ENCODE data around the gene ARMC7. TPM values are rescaled to one million over a fixed set of nuclear protein-coding genes. Genes with fewer than 3 reads are reported as not detected.

ARMC7 gene
- total and polyA plus RNA-seq, 2 of the 13 experiments (the other 11 are each of a cell fraction or from before 2014, with no cell fraction given): 3.9 to 4.2 TPM

GRCh38 chr17:75093548-75094158 is 16.1 kb upstream of the ARMC7 start (continued):
- TF ChIP-seq, protein P1, sequence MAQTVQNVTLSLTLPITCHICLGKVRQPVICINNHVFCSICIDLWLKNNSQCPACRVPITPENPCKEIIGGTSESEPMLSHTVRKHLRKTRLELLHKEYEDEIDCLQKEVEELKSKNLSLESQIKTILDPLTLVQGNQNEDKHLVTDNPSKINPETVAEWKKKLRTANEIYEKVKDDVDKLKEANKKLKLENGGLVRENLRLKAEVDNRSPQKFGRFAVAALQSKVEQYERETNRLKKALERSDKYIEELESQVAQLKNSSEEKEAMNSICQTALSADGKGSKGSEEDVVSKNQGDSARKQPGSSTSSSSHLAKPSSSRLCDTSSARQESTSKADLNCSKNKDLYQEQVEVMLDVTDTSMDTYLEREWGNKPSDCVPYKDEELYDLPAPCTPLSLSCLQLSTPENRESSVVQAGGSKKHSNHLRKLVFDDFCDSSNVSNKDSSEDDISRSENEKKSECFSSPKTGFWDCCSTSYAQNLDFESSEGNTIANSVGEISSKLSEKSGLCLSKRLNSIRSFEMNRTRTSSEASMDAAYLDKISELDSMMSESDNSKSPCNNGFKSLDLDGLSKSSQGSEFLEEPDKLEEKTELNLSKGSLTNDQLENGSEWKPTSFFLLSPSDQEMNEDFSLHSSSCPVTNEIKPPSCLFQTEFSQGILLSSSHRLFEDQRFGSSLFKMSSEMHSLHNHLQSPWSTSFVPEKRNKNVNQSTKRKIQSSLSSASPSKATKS (CRISPR knock-in tag; IDR thresholded peaks at IDR 0.05): no peak
- TF ChIP-seq RXRB (CRISPR knock-in tag; IDR thresholded peaks at IDR 0.05; ENCODE audit: borderline replicate concordance): no peak
- TF ChIP-seq PLRG1 (conservative IDR thresholded peaks at IDR 0.05): no peak
- TF ChIP-seq, protein P2, sequence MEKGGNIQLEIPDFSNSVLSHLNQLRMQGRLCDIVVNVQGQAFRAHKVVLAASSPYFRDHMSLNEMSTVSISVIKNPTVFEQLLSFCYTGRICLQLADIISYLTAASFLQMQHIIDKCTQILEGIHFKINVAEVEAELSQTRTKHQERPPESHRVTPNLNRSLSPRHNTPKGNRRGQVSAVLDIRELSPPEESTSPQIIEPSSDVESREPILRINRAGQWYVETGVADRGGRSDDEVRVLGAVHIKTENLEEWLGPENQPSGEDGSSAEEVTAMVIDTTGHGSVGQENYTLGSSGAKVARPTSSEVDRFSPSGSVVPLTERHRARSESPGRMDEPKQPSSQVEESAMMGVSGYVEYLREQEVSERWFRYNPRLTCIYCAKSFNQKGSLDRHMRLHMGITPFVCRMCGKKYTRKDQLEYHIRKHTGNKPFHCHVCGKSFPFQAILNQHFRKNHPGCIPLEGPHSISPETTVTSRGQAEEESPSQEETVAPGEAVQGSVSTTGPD (CRISPR knock-in tag; IDR thresholded peaks at IDR 0.05): peak; percentile 82
- TF ChIP-seq SALL1 (CRISPR knock-in tag; IDR thresholded peaks at IDR 0.05): 0 out of 2 replicates have a peak, but pooled peaks have one; percentile 5
- TF ChIP-seq, protein P3, sequence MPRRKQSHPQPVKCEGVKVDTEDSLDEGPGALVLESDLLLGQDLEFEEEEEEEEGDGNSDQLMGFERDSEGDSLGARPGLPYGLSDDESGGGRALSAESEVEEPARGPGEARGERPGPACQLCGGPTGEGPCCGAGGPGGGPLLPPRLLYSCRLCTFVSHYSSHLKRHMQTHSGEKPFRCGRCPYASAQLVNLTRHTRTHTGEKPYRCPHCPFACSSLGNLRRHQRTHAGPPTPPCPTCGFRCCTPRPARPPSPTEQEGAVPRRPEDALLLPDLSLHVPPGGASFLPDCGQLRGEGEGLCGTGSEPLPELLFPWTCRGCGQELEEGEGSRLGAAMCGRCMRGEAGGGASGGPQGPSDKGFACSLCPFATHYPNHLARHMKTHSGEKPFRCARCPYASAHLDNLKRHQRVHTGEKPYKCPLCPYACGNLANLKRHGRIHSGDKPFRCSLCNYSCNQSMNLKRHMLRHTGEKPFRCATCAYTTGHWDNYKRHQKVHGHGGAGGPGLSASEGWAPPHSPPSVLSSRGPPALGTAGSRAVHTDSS (CRISPR knock-in tag; conservative IDR thresholded peaks at IDR 0.05): no peak
- TF ChIP-seq CC2D1A (CRISPR knock-in tag; IDR thresholded peaks at IDR 0.05): no peak
- TF ChIP-seq ZNF407 (CRISPR knock-in tag; IDR thresholded peaks at IDR 0.05; ENCODE audit: not compliant biosample characterization): no peak
- TF ChIP-seq EZH2 (conservative IDR thresholded peaks at IDR 0.05; ENCODE audit: low read depth, low read length): no peak
- TF ChIP-seq ZNF331 (CRISPR knock-in tag; IDR thresholded peaks at IDR 0.05): no peak
- TF ChIP-seq ZNF546 (CRISPR knock-in tag; conservative IDR thresholded peaks at IDR 0.05): 0 out of 2 replicates have a peak, but pooled peaks have one; percentile 52
- no peak for TF ChIP-seq ZNF292 (CRISPR knock-in tag; IDR thresholded peaks at IDR 0.05; ENCODE audit: borderline replicate concordance, low read depth)
- TF ChIP-seq ZNF670 (CRISPR knock-in tag; IDR thresholded peaks at IDR 0.05; ENCODE audit: borderline replicate concordance): no peak
- TF ChIP-seq NONO (IDR thresholded peaks at IDR 0.05): no peak
- TF ChIP-seq NONO (CRISPR knock-in tag; conservative IDR thresholded peaks at IDR 0.05): no peak
- TF ChIP-seq ZNF720 (CRISPR knock-in tag; IDR thresholded peaks at IDR 0.05): no peak
- no peak for TF ChIP-seq ZNF644 (CRISPR knock-in tag; IDR thresholded peaks at IDR 0.05; ENCODE audit: low read depth)
